ENCODE measurements around the gene MACF1.

Gene MACF1

GRCh38 chr1:39226836-39227235, 22.3 kb downstream of the MACF1 start:
- DNase-seq (ENCODE audit: low read depth, low spot score) = no peak
- CTCF ChIA-PET = interaction anchor here (1.0 to 2.0 kb wide), 7 partner anchors 9 to 135 kb away, joined by 3 to 6 read pairs (median 3); no protein-coding TSS in a partner anchor
- POLR2A ChIA-PET = no interaction called here
- no peak for TF ChIP-seq CTCF (IDR thresholded peaks at IDR 0.05; ENCODE audit: insufficient read depth, low read length, missing control alignments)
- no peak overlapping the region for H3K4me3 ChIP-seq (ENCODE audit: low read depth, low read length)

- POLR2A ChIA-PET = no interaction called here
- no peak for TF ChIP-seq CTCF (IDR thresholded peaks at IDR 0.05; ENCODE audit: insufficient read depth, low read length, missing control alignments)
- H3K4me3 ChIP-seq (ENCODE audit: low read depth, low read length) = no peak overlapping the region
- DNase-seq (ENCODE audit: low read depth, low spot score) = no peak
- CTCF ChIA-PET = no interaction called here
These were observed 23.8 kb downstream of the MACF1 start for GRCh38 chr1:39228252-39228651.

GRCh38 chr1:39229504-39229903, 25.0 kb downstream of the MACF1 start:
- no peak for TF ChIP-seq CTCF (IDR thresholded peaks at IDR 0.05; ENCODE audit: insufficient read depth, low read length, missing control alignments)
- ChIA-PET CTCF (interaction anchor here (1.4 kb wide), 2 partner anchors 29 to 37 kb away, joined by 3 to 6 read pairs; no protein-coding TSS in a partner anchor), POLR2A (interaction anchor here (0.7 kb wide), 1 partner anchor 1251 kb away, joined by 3 read pairs; no protein-coding TSS in a partner anchor)
- H3K4me3 ChIP-seq (ENCODE audit: low read depth, low read length) = no peak overlapping the region
- DNase-seq (ENCODE audit: low read depth, low spot score) = no peak

GRCh38 chr1:39230261-39231190, 26.0 kb downstream of the MACF1 start:
- ChIA-PET CTCF (interaction anchor here (0.5 to 1.4 kb wide), 5 partner anchors 28 to 128 kb away, joined by 3 to 6 read pairs (median 3); no protein-coding TSS in a partner anchor), POLR2A (no interaction called here)
- TF ChIP-seq CTCF (IDR thresholded peaks at IDR 0.05; ENCODE audit: insufficient read depth, low read length, missing control alignments) = no peak
- no peak overlapping the region for H3K4me3 ChIP-seq (ENCODE audit: low read depth, low read length)
- no peak for DNase-seq (ENCODE audit: low read depth, low spot score)

GRCh38 chr1:39236971-39237370, 32.5 kb downstream of the MACF1 start:
- no peak for DNase-seq (ENCODE audit: low read depth, low spot score)
- CTCF ChIA-PET = interaction anchor here (0.6 to 3.4 kb wide), 4 partner anchors 10 to 141 kb away, joined by 3 to 18 read pairs (median 4); no protein-coding TSS in a partner anchor
- H3K4me3 ChIP-seq (ENCODE audit: low read depth, low read length) = no peak overlapping the region
- TF ChIP-seq CTCF (IDR thresholded peaks at IDR 0.05; ENCODE audit: insufficient read depth, low read length, missing control alignments) = no peak
- POLR2A ChIA-PET = interaction anchor here (0.6 kb wide), 1 partner anchor 21 kb away, joined by 3 read pairs; no protein-coding TSS in a partner anchor

GRCh38 chr1:39238476-39238875, 34.0 kb downstream of the MACF1 start:
- no peak overlapping the region for H3K4me3 ChIP-seq (ENCODE audit: low read depth, low read length)
- TF ChIP-seq CTCF (IDR thresholded peaks at IDR 0.05; ENCODE audit: insufficient read depth, low read length, missing control alignments) = no peak
- DNase-seq (ENCODE audit: low read depth, low spot score) = peak; percentile 65
- ChIA-PET POLR2A (interaction anchor here (0.7 kb wide), 1 partner anchor 239 kb away, joined by 4 read pairs; no protein-coding TSS in a partner anchor), CTCF (interaction anchor here (0.8 to 3.4 kb wide), 7 partner anchors 9 to 46 kb away, joined by 3 to 18 read pairs (median 4); no protein-coding TSS in a partner anchor)

Measured in AG04449 (cell line).